PFSK-1 (cell line): ENCODE measurements around the gene MED15.

Experiments used
- FOXP2 ChIP-seq: optimal IDR thresholded peaks from 2 replicates; pipeline ENCODE3; 2011; ENCODE audit warnings: borderline replicate concordance, control low read depth, inconsistent platforms; ENCODE audit not compliant: insufficient read depth; ENCODE audit errors: extremely low read length, extremely low read depth
- POLR2AphosphoS5 ChIP-seq: IDR thresholded peaks from 2 replicates; pipeline ENCODE4 v1.6.1; 2012; ENCODE audit warnings: low read depth, mild to moderate bottlenecking, control low read depth, low read length, moderate library complexity
- SIN3A ChIP-seq: IDR thresholded peaks from 2 replicates; pipeline ENCODE4 v1.6.1; 2012; ENCODE audit warnings: mild to moderate bottlenecking, low read length, moderate library complexity, borderline replicate concordance; ENCODE audit not compliant: insufficient read depth
- TAF1 ChIP-seq: IDR thresholded peaks from 2 replicates; pipeline ENCODE4 v1.6.1; 2012; ENCODE audit warnings: low read length, control low read depth, borderline replicate concordance; ENCODE audit not compliant: insufficient read depth
- TF ChIP-seq, protein P1 (sequence below), 2 experiments: IDR thresholded peaks; 2 replicates each; pipeline versions ENCODE4 v1.6.1 to v1.8.0; 2011 to 2012; ENCODE audit warnings: low read depth in 2 of 2, low read length in 2 of 2, control low read depth in 1 of 2, inconsistent platforms in 1 of 2, mild to moderate bottlenecking in 1 of 2, moderate library complexity in 1 of 2; ENCODE audit not compliant: insufficient read depth in 1 of 2

The MED15 gene

DNA sequence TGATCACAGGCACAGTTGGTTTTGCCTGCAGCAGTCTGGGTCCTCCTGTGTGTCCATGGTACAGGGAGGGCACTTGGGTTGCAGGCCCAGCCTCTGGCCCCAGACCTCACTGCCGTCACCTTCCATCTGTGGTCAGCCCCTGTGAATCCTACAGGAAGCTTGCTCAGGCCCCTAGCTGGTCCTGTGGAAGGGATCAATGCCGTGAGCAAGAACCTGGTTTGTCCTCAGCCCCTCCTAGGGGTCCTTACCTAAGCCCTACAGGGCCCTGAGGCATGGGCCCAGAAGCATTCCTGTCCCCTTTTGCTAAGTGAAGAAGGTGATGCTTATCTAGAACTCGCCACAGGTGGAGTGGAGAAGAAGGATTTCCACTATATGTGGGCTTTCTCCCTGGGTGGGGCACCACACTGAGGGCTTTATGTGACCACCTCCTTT lies 29.9 kb downstream of the MED15 start:
- TF ChIP-seq SIN3A (no peak), FOXP2 (no peak), TAF1 (no peak), POLR2AphosphoS5 (no peak)
- TF ChIP-seq, protein P1, sequence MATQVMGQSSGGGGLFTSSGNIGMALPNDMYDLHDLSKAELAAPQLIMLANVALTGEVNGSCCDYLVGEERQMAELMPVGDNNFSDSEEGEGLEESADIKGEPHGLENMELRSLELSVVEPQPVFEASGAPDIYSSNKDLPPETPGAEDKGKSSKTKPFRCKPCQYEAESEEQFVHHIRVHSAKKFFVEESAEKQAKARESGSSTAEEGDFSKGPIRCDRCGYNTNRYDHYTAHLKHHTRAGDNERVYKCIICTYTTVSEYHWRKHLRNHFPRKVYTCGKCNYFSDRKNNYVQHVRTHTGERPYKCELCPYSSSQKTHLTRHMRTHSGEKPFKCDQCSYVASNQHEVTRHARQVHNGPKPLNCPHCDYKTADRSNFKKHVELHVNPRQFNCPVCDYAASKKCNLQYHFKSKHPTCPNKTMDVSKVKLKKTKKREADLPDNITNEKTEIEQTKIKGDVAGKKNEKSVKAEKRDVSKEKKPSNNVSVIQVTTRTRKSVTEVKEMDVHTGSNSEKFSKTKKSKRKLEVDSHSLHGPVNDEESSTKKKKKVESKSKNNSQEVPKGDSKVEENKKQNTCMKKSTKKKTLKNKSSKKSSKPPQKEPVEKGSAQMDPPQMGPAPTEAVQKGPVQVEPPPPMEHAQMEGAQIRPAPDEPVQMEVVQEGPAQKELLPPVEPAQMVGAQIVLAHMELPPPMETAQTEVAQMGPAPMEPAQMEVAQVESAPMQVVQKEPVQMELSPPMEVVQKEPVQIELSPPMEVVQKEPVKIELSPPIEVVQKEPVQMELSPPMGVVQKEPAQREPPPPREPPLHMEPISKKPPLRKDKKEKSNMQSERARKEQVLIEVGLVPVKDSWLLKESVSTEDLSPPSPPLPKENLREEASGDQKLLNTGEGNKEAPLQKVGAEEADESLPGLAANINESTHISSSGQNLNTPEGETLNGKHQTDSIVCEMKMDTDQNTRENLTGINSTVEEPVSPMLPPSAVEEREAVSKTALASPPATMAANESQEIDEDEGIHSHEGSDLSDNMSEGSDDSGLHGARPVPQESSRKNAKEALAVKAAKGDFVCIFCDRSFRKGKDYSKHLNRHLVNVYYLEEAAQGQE (IDR thresholded peaks at IDR 0.05; ENCODE audit: insufficient read depth in 1 of 2, low read depth in 2 of 2, low read length in 2 of 2) = no peak

DNA sequence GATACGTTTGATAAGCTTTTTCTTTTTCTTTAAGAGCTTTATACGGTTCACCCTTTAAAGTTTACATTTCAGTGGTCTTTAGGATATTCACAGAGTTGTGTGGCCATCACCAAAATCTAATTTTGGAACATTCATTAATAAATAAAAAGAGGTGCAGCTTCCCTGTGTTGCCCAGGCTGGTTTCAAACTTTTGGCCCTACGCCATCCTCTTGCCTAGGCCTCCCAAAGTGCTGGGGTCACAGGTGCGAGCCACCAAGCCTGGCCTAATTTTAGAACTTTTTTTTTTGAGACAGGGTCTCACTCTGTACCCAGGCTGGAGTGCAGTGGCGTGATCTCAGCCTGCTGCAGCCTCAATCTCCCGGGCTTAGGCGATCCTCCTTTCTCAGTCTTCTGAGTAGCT lies 30.6 kb downstream of the MED15 start:
- TF ChIP-seq, protein P1 (IDR thresholded peaks at IDR 0.05; ENCODE audit: insufficient read depth in 1 of 2, low read depth in 2 of 2, low read length in 2 of 2) = no peak
- TF ChIP-seq SIN3A (no peak), FOXP2 (no peak), POLR2AphosphoS5 (no peak), TAF1 (no peak)

DNA sequence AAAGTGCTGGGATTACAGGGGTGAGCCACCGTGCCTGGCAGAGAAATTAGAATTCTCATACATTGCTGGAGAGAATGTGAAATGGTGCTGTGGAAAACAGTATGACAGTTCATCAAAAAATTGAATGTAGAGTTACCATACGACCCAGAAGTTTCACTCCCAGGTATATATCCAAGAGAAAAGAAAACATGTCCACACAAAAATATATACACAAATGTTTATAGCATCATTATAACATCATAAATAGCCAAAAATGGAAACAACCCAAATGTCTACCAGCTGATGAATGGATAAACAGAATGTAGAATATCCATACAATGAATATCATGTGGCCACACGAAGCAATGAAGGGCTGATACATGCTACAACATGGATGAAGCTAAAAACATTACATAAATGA lies 34.6 kb downstream of the MED15 start:
- TF ChIP-seq POLR2AphosphoS5 (no peak), FOXP2 (no peak), SIN3A (no peak)
- TF ChIP-seq, protein P1 (IDR thresholded peaks at IDR 0.05; ENCODE audit: insufficient read depth in 1 of 2, low read depth in 2 of 2, low read length in 2 of 2) = no peak

DNA sequence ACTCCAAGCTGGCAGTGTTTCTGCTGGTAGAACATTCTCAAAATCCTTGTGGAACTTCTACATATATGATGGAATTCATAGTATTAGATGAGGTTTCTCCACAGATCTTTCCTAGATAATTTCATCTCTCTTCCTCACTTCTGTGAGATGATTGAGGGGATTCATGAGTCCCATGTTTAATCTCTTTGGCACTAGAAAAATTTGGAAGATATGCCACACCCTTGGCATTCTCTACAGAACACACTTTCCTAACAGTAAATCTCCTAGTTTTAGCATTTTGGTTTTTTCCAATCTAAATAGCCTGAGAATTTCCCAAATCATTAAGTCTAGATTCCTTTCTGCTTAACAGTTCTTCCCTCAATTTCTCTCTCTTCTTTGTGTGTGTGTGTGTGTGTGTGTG lies 35.3 kb downstream of the MED15 start:
- TF ChIP-seq SIN3A = no peak
- TF ChIP-seq POLR2AphosphoS5 = no peak
- no peak for TF ChIP-seq TAF1
- TF ChIP-seq, protein P1 (IDR thresholded peaks at IDR 0.05; ENCODE audit: insufficient read depth in 1 of 2, low read depth in 2 of 2, low read length in 2 of 2) = no peak
- TF ChIP-seq FOXP2 = no peak
